ENCODE results near the gene AGPS.

AGPS gene

GRCh38 chr2:177559638-177560037 lies 167.1 kb downstream of the AGPS start:
- TF ChIP-seq EZH2phosphoT487 (IDR thresholded peaks at IDR 0.05; ENCODE audit: low read depth) (no peak), CTCF (IDR thresholded peaks at IDR 0.05; ENCODE audit: low read depth, low read length) (no peak)
- H3K79me2 ChIP-seq (ENCODE audit: low read length) = no peaks in the 10 kb centered on the region
- no peaks in the 10 kb centered on the region for H3K36me3 ChIP-seq (replicated peaks; ENCODE audit: low read depth, low read length)
- no peaks in the 10 kb centered on the region for H3K27me3 ChIP-seq (ENCODE audit: low read depth, low read length)
- no peak overlapping the region for H3K27ac ChIP-seq (ENCODE audit: low read length)
- no peak overlapping the region for H3K4me2 ChIP-seq (ENCODE audit: low read length)
- H3K9ac ChIP-seq (ENCODE audit: low read length) = no peak overlapping the region
- no peak overlapping the region for H3K4me3 ChIP-seq (ENCODE audit: low read length)
- no peaks in the 10 kb centered on the region for H3K4me1 ChIP-seq (ENCODE audit: low read length)
- no peaks in the 10 kb centered on the region for H3K9me3 ChIP-seq (ENCODE audit: insufficient read depth, low read length)
- no peaks in the 10 kb centered on the region for H4K20me1 ChIP-seq (ENCODE audit: insufficient read depth, low read length)
- H2AFZ ChIP-seq (ENCODE audit: low read depth, low read length) = no peak overlapping the region

GRCh38 chr2:177568390-177568789 lies 175.8 kb downstream of the AGPS start:
- TF ChIP-seq EZH2phosphoT487 (IDR thresholded peaks at IDR 0.05; ENCODE audit: low read depth) (no peak), CTCF (IDR thresholded peaks at IDR 0.05; ENCODE audit: low read depth, low read length) (no peak)
- H3K27ac ChIP-seq (ENCODE audit: low read length) = peak overlapping the region; percentile 40
- H3K36me3 ChIP-seq (replicated peaks; ENCODE audit: low read depth, low read length) = no peaks in the 10 kb centered on the region

GRCh38 chr2:177568893-177569292 lies 176.3 kb downstream of the AGPS start:
- Histone ChIP-seq H3K9me3 (ENCODE audit: insufficient read depth, low read length) (no peaks in the 10 kb centered on the region), H3K9ac (ENCODE audit: low read length) (no peak overlapping the region), H3K36me3 (replicated peaks; ENCODE audit: low read depth, low read length) (no peaks in the 10 kb centered on the region), H3K79me2 (ENCODE audit: low read length) (no peaks in the 10 kb centered on the region), H3K27ac (ENCODE audit: low read length) (peak overlapping the region; percentile 40), H3K4me2 (ENCODE audit: low read length) (peak overlapping the region; percentile 58), H3K4me3 (ENCODE audit: low read length) (no peak overlapping the region), H2AFZ (ENCODE audit: low read depth, low read length) (peak overlapping the region; percentile 62; the same call in 1 of the 2 replicates), H3K4me1 (ENCODE audit: low read length) (peaks cover 23% of the 10 kb centered on the region), H4K20me1 (ENCODE audit: insufficient read depth, low read length) (no peaks in the 10 kb centered on the region), H3K27me3 (ENCODE audit: low read depth, low read length) (no peaks in the 10 kb centered on the region)
- TF ChIP-seq EZH2phosphoT487 (IDR thresholded peaks at IDR 0.05; ENCODE audit: low read depth) = no peak
- TF ChIP-seq CTCF (IDR thresholded peaks at IDR 0.05; ENCODE audit: low read depth, low read length) = no peak

More at GRCh38 chr2:177568390-177568789, 175.8 kb downstream of the AGPS start:
- H3K4me3 ChIP-seq (ENCODE audit: low read length) = no peak overlapping the region
- no peak overlapping the region for H3K9ac ChIP-seq (ENCODE audit: low read length)
- peaks cover 23% of the 10 kb centered on the region for H3K4me1 ChIP-seq (ENCODE audit: low read length)
- H3K27me3 ChIP-seq (ENCODE audit: low read depth, low read length) = no peaks in the 10 kb centered on the region
- H2AFZ ChIP-seq (ENCODE audit: low read depth, low read length) = peak overlapping the region; percentile 62; the same call in 1 of the 2 replicates
- H3K9me3 ChIP-seq (ENCODE audit: insufficient read depth, low read length) = no peaks in the 10 kb centered on the region
- H3K4me2 ChIP-seq (ENCODE audit: low read length) = peak overlapping the region; percentile 58
- no peaks in the 10 kb centered on the region for H3K79me2 ChIP-seq (ENCODE audit: low read length)
- H4K20me1 ChIP-seq (ENCODE audit: insufficient read depth, low read length) = no peaks in the 10 kb centered on the region

- peaks cover 23% of the 10 kb centered on the region for H3K4me1 ChIP-seq (ENCODE audit: low read length)
- no peak overlapping the region for H2AFZ ChIP-seq (ENCODE audit: low read depth, low read length)
- TF ChIP-seq CTCF (IDR thresholded peaks at IDR 0.05; ENCODE audit: low read depth, low read length) (no peak), EZH2phosphoT487 (IDR thresholded peaks at IDR 0.05; ENCODE audit: low read depth) (no peak)
- H3K79me2 ChIP-seq (ENCODE audit: low read length) = no peaks in the 10 kb centered on the region
- no peak overlapping the region for H3K9ac ChIP-seq (ENCODE audit: low read length)
- H3K4me2 ChIP-seq (ENCODE audit: low read length) = no peak overlapping the region
- H4K20me1 ChIP-seq (ENCODE audit: insufficient read depth, low read length) = no peaks in the 10 kb centered on the region
- no peaks in the 10 kb centered on the region for H3K27me3 ChIP-seq (ENCODE audit: low read depth, low read length)
- no peaks in the 10 kb centered on the region for H3K36me3 ChIP-seq (replicated peaks; ENCODE audit: low read depth, low read length)
- H3K9me3 ChIP-seq (ENCODE audit: insufficient read depth, low read length) = no peaks in the 10 kb centered on the region
- H3K4me3 ChIP-seq (ENCODE audit: low read length) = no peak overlapping the region
- H3K27ac ChIP-seq (ENCODE audit: low read length) = no peak overlapping the region
Observed at GRCh38 chr2:177572236-177572671, 179.7 kb downstream of the AGPS start.

Measured in OCI-LY3 (cell line).